AG09319 (cell line): ENCODE data around the gene LAMC3.

Experiments used
- DNase-seq: peaks from one replicate; pipeline ENCODE4 v3.0.0-alpha.2; 2010; ENCODE audit warnings: low read depth; ENCODE audit errors: extremely low read depth
- TF ChIP-seq, protein P1 (sequence below): IDR thresholded peaks from 2 replicates; pipeline ENCODE4 v1.5.1; 2011; ENCODE audit warnings: low read depth, mild to moderate bottlenecking, inconsistent platforms, low read length, moderate library complexity

LAMC3 gene

DNA sequence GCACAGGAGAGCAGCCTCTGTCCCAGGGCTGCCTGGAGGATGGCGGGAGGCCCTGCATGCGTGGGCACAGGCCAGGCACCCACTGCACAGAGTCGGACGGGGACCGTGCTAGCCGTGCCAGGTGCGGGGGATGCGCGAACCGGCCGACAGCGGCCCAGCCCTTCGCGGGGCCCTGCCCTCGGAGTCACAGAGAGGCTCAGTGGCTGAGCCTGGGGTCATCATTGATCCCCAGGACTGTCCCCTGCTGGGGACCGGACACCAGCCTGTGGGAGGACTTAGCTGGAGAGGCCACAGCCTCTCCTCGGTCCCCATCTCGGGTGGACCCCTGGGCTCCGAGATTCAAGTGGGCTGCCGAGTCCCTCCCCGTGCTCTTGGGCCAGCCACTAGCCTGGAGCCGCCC lies 19.1 kb upstream of the LAMC3 start:
- DNase-seq: no peak
- TF ChIP-seq, protein P1, sequence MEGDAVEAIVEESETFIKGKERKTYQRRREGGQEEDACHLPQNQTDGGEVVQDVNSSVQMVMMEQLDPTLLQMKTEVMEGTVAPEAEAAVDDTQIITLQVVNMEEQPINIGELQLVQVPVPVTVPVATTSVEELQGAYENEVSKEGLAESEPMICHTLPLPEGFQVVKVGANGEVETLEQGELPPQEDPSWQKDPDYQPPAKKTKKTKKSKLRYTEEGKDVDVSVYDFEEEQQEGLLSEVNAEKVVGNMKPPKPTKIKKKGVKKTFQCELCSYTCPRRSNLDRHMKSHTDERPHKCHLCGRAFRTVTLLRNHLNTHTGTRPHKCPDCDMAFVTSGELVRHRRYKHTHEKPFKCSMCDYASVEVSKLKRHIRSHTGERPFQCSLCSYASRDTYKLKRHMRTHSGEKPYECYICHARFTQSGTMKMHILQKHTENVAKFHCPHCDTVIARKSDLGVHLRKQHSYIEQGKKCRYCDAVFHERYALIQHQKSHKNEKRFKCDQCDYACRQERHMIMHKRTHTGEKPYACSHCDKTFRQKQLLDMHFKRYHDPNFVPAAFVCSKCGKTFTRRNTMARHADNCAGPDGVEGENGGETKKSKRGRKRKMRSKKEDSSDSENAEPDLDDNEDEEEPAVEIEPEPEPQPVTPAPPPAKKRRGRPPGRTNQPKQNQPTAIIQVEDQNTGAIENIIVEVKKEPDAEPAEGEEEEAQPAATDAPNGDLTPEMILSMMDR: no peak

DNA sequence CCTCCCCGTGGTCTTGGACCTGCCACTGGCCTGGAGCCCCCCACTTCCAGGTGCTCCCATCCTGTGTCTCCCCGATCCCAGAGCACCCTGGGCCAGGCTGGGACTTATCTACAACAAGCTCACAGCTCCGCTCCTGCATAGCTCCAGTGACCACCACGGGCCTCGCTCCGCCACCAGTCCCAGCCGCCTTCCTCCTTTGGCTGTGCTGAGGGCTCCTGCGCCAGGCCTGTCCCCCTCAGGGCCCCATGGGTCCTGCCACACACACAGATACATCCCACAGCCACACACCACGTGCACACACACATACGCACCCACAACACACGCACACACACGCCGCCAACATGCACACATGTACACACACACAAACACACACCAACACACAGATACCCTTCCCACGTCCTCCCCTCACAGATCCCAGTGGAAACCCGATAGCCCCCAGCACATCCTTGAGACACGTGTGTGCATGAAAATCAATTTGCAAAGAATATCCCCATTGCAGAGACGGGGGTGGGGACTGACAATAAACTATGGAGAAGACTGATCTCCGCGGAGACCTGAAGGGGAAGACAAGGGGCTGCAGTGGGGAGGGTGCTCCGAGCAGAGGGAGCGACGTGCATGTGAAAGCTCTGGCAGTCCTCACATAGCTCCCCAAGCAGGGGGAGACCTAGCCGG lies 18.5 kb upstream of the LAMC3 start:
- no peak for DNase-seq
- TF ChIP-seq, protein P1: no peak

DNA sequence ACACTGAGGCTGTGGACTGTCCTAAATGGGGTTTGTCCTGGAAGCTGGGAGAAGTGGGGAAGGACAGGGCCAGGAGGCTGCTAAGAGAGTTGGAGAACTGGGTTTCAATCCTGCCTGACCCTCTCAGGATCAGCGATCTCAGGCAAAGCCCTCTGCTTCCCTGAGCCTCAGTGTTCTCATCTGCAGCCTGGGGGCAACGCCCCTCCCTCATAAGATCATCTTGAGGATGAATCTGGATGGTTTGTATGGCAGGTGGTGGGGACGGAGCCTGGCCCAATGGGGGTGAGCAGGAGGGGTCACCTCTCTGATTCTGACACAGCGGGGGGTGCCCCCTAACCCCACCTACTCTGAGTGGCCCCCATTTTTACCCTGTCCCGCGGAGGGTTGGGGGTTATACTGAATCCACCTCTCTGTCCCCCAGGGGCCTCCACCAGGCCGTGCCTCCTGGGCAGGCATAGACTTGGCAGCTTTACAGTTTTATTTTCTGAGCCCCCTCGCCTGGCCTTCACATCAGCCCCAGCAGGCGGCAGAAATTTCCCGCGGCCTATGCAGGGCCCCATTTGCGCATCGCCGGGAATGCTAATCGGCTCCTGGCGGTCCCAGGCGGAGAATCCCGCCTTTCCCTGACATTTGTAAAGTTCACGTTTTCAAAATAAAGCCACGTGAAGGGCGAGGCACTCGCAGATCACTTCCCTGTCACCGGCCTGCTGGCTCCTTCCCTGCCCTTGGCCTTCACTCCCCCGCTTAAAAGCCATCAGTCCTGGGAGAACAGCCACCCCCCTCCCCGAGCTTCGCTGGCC lies 17.8 kb upstream of the LAMC3 start:
- TF ChIP-seq, protein P1: no peak
- no peak for DNase-seq

DNA sequence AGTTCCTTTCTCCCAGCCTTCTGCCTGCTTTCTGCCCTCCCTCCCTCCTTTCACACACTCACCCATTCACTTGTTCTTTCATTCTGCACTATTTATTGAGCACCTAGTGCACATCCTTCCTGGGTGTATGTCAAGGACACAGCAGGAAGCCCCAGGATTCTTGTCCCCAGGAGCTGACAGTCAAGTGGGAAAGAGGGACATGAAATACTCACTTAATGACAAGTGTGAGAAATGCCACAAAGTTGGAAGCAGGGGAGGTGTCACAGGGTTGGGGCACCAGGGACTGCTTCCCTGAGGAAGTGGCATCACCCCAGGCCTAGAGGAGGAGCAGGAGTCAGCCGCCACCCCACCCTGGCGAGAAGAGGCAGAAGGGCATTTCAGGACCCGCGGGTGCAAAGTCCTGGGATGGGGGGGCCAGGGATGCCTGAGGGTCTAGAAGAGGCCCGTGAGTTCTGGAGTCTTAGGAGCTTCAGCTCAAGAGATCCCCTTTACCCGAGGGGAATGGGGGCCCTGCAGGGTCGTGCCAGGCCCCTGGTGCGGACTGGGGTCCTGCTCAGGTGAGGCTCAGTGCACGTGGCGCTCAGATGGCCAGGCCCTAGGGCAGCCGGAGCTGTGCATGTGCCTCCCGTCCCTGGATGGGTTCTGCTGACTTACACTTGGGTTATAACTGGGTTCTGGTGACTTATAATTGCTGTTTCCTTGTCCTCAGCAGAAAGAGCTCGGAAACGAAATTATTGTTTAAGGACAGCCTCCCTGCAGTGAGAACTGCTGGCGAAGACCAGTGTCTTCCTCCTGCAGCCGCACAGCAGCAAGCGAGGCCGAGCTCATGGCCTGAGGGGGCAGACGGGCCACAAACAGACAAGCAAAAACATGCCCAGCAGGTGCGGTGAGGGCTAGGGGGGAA lies 16.9 kb upstream of the LAMC3 start:
- DNase-seq: no peak
- TF ChIP-seq, protein P1: no peak

DNA sequence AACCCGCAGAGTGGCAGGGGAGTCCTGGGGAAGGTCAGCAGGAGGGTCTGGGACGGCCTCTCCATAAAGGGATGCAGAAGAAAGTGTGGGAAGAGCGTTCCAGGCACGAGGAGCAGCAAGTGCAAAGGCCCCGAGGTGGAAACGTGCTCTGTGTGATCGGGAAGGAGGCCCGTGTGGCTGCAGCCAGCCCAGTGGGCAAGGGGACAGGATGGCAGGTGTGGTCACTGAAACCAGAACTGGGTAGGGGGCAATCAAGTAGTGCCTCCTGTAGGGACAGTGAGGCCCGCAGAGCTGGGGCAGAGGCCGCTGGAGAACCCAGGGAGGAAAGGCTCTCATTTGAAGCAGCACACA lies 16.3 kb upstream of the LAMC3 start:
- DNase-seq: no peak
- TF ChIP-seq, protein P1: no peak

DNA sequence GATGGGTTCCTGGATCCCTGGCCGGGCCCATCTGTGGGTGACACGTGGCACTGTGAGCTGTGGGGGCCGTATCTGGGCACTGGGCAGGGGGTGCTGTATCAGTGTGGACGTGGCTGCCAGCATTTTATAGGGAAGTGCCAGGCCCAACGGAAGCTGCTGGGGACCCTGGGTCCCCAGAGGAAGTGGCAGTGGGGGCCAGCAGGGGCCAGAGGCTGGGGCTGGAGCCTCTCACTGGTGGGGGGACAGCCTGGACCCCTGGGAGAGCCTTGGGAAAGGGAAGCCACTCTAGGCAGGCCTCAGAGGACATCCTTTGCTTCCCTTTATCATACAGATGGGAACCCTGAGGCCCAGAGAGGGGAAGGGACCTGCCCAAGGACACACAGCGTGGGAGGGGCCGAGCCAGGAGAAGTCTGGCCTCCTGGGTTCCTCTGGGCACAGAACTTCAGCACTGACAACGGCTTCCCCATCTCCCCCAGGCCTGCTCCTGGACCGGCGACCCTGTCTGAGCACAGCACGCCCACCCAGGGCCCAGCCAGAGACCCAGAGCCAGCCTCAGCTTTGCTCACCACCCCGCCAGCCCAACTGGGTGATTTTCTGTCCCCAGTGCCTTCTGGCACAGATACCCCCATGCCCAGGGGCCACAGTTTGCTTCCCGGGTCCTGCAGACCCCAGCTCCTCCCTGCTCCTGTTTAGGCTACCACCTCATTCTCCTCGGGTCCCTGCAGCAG lies 15.5 kb upstream of the LAMC3 start:
- DNase-seq: no peak
- TF ChIP-seq, protein P1: no peak
